GM21786 (cell line): ENCODE measurements around the gene ASB16.

Experiments used
- ATAC-seq: cut with Tn5 transposase; IDR thresholded peaks from one replicate; pipeline ENCODE4 v1.9.1; 2021; ENCODE audit not compliant: unreplicated experiment

Gene ASB16

DNA sequence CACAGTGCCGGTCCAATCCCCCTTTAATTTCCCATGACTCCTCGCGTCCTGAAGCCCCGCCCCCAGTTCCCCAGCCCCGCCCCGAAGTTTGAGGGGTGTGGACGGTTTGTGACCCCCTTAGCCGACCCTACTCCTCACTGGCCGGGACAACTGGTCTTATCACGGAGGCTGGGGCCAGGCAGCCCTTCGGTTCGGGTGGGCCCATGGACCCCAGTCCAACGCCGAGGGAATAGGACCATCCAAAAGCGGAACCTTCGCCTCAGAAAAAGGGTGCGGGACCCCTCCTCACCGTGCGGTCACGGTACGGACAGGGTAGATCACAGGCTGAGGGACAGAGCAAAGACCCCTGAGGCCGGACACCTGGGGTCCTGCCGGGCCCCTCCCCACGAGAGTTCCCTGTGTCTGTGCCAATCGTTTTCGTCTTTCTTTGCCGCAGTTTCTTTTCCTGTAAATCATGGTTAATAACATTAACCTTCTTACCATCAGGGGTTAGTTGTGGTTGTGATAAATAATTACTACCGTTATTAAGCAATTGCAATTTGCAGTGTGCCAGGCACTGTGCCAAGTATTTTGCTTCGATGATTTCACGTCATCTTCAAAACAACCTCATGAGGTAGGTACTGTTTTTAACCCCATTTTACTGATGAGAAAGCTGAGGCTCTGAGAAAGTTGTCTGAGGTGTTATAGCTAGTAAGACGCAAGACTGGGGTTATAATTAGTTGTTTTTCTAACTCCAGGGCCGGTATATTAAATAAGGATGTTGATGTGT is 16.8 kb downstream of the ASB16 start:
- peak; percentile 32 for ATAC-seq

DNA sequence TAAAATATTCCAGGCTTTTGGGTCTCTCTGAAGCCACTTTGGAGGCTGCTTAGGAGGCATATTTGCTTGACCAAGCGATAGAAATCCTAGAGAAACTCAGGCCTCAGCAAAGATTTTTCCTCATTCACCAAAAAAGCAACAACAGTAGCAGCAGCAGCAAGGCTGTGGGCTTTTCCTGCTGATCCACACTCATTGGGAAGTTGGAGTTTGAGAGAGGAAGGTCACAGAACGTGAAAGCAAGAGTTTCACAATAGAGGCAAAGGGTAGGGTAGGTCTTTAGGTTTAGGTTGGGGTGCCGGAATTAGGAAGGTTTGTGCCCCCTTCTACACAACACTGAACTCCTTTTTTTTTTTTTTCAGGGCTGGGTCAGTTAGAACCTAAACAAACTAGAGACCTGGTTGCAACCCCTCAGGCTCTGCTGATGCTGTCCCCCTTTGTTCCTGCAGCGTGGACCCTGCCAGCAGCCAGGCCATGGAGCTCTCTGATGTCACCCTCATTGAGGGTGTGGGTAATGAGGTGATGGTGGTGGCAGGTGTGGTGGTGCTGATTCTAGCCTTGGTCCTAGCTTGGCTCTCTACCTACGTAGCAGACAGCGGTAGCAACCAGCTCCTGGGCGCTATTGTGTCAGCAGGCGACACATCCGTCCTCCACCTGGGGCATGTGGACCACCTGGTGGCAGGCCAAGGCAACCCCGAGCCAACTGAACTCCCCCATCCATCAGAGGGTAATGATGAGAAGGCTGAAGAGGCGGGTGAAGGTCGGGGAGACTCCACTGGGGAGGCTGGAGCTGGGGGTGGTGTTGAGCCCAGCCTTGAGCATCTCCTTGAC is 18.3 kb downstream of the ASB16 start:
- ATAC-seq: no peak

DNA sequence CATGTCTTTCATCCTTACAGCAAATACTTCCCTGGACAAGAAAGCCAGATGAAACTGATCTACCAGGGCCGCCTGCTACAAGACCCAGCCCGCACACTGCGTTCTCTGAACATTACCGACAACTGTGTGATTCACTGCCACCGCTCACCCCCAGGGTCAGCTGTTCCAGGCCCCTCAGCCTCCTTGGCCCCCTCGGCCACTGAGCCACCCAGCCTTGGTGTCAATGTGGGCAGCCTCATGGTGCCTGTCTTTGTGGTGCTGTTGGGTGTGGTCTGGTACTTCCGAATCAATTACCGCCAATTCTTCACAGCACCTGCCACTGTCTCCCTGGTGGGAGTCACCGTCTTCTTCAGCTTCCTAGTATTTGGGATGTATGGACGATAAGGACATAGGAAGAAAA is 20.0 kb downstream of the ASB16 start:
- ATAC-seq: no peak

DNA sequence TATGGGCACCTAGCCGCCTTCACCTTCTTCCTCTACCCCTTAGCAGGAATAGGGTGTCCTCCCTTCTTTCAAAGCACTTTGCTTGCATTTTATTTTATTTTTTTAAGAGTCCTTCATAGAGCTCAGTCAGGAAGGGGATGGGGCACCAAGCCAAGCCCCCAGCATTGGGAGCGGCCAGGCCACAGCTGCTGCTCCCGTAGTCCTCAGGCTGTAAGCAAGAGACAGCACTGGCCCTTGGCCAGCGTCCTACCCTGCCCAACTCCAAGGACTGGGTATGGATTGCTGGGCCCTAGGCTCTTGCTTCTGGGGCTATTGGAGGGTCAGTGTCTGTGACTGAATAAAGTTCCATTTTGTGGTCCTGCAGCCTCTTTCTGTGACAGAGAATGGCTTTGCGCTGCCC is 20.9 kb downstream of the ASB16 start:
- ATAC-seq: no peak

DNA sequence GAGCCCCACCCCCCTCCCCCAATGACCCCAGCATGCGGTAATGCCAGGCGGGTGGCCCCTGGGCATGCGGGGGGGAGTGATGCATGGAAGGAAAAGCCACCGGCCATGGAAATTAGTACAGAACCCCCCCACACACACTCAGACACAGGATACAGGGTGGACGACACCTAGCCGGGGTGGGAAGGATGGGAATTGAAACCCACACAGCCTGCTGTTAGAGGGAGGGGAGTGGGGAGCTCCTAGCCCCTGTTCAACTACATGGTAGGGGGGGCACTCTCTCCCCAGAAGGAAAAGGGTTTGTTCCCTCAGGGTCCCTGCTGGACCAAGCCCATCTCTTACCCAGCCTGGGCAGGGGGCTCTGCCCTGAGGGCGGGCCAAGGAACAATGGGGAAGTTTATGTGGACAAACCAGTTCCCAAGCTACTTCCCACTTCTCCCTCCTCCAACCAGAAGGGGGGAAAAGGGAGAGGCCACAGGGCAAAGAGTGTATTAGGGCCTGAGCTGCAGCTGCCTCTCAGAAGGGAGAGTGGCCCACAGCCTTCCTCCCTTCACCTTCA is 21.5 kb downstream of the ASB16 start:
- no peak for ATAC-seq

DNA sequence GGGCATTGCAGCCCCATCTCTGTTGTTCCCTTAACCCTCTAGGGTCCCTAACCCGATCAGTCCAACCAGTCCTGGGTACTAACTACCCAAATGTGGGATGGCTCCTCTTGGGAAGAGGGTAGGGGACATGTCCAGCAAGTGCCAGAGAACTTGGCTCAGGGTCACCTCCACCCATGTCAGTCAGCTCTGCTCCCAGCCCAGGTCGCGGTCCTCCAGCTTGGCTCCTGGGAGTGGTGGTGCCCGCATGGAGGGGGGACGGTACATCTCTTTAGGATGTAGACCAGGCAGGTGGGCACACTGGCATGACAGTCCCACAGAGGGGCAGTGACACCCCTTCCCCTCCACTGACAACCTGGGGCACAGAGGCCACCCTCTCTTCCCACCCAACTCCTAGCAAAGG is 22.2 kb downstream of the ASB16 start:
- no peak for ATAC-seq

DNA sequence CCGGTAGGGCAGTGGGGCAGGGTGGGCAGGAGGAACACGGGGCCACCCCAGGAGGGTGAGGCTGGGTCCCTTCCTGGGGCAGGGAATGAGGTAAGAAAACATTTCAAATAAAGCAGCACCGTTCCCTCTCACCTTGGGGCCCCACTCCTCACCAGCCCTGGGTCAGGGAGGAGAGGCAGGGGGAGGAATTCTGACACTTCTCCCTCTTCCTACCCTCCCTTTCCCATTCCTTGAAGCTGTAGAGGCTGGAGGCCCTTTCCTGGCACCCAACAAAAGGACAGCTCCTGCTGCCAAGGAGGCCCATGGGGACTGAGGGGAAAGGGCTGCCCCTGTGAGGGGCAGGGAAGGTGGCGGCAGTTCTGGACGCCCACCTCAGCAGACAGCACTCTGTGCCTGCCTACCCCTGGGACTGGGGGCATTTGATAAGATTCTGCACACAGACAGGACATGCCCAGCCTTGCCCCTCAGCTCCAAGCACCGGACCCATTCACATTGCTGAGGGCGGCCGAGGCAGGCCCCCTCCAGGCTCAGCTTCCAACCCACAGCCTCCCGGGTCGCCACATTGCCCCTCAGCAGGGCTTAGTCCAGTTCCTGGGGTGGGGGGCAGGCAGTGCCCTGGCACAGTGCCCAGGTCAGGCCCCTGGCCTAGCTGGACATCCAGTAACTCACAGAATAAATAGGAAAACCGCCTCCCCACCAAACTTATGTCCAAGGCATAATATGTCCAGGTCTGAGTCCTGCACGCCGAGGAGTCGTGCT is 23.0 kb downstream of the ASB16 start:
- ATAC-seq: no peak

DNA sequence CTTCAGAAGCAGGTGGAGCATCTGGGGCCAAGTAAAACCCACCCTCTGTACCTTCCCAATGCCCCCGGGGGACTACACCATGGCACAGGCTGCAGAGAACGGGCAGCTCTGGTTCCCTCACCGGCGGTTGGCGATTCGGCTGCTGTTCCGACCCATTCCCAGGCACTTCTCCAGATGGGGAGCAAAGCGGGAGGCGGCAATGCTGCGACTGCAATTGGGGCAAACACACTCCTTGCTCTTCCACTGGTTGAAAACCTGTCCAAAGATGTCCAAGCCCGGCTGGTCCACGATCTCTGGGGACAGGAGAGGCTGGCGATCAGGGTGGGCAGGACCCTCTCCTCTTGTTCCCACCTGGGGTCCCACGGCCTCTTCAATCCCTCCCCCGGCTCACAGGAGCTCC is 26.6 kb downstream of the ASB16 start:
- ATAC-seq: no peak

DNA sequence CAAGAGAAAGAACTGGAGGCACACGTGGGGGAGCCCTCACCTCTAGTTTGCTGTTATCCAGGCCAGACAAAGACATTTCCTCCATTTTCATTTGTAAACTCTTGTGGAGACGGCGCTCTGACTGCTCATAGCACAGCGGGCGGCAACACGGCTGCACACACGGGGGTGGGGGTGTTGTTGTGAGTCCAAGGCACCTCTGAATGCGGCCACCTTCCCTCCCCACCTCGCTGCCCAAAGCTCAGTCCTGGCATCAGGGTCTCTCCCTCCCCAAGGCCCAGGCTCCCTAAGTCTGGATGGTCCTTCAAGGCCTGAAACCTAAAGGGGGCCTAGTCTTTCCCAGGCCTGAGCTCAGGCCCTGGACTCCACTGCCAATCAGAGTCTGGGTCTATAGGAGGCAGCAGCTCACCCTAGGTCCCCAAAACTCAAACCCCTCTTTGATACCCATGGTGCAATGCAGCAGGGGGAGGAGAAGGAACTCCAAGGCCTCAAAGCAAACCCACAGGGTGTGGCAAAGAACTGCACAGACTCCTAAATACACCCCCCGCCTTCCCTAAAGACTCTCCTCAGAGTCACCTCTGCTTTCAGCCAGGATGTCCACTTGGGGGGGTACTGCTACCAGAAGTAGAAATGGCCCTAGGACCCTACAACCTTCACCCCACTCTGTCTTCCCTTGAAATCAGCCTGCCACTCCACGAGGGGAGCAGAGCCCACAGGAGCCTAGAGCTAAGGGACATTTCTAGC is 27.6 kb downstream of the ASB16 start:
- no peak for ATAC-seq

DNA sequence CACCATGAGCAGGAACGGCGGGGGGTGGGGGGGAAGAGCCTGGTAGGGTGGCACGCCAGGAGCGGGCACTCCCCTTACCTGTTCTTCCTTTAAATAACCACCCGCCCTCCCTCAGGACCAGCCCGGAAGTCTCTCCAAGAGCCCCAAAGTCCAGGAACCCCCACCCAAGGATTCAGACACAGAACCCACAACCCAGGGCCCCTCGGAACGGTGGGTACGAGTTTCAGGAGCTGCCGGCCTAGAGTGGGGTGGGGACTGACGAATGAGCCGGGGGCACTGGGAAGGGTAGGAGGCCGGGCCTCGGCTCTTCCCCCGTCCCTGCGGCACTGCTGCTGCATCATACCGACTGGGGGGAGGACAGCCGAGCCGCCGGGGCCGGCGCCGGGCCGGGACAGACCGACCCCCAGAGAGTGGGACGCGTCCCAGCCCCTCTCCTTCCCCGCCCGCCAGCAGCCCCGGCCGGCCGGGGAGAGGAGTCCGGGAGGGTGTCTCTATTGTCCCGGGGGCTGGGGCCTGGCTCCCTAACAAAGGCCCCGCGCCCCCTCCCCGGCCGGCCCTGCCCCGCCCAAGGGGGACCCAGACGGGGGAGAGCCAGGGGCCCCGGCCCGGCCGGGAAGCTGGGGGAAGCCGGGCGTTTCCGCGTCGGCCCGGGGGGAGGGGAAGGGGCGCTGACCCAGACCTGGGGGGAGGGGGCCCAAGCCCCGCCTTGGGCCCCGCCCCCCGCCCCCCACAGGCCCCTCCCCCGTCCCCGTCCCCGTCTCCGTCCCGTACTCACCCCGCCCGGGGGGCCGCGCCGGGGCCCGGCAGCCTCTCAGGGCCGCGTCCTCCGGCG is 28.4 kb downstream of the ASB16 start:
- ATAC-seq: peak; percentile 7

DNA sequence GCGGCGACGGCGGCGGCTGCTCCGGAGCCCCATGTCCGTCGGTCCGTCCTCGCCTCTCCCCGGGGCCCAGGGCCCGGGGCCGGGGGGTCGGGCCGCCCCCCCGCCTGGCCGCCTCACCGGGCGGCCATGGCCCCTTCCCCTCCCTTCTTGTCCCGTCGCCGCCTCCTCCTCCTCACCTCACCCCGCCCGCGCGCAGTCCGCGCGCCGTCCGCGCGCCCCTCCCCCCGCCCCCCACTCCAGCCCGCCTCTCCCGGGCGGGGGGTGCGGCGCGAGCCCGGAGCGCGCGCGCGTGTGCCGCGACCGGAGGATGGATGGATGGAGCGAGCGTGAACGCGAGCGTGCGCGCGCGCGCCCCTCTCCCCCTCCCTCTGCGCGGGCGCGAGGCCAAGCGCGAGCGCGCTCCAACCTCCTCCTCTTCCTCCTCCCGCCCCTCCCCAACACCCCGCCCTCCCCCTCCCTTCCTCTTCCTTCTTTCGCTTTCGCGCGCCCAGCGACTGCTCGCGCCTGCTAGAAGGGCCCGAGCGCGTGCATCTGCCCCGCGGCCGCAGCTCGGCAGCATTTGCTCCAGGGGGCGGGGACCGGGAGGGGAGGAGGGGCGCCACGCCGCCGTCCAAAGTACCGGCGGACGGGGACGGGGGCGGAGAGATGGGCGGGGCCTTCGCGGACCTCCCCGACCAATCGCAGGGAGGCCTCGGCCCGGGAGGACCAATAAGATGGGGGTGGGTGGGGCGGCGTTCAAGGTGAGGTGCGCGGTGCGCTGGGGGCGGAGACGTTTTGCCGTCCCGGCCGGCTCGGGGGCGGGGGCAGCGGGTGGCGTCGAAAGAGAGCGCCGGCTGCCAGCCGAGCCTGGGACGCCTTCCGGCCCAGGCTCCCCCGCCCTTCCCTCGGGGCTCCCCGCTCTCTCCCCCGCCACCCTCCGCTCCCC is 29.3 kb downstream of the ASB16 start, which contains the start of gene ATXN7L3:
Gene ATXN7L3 (minus strand): TSS at position 332 of the 925 bp plus-strand sequence. CDS start 1,814 bp downstream, outside the sequence.
- ATAC-seq: peak; percentile 52

DNA sequence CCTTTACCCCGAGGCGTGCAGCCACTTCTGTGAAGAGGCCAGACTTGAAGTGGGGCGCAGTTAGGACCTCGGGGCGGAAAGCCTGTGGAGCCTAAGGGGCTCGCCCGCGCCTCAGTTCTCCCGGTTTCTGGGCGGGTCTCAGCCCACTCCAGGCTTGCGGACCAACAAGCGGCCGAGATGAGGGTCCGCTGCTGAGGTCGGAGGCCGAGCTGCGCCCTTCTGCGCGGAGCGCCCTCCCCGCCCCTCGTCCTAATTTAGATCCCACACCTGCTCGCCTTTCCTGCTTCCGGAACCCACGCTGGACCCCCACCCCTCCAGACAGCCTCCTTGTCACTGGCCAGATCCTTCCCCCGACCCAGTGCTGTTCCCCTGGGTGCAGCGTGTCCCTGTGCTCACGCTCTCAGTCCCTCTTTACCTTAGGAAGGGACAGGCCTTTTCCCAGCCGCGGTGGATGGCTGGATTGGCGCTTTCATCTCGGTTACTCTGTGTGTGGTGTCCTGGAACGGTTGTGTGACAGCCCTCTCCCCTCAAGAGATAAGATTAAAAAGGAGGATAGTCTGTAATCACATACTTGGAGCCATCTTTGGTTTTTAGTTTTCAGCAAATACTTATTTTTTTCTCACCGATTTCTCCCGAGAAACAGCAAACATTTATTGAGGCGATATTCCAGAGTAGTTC is 30.1 kb downstream of the ASB16 start:
- ATAC-seq: no peak

DNA sequence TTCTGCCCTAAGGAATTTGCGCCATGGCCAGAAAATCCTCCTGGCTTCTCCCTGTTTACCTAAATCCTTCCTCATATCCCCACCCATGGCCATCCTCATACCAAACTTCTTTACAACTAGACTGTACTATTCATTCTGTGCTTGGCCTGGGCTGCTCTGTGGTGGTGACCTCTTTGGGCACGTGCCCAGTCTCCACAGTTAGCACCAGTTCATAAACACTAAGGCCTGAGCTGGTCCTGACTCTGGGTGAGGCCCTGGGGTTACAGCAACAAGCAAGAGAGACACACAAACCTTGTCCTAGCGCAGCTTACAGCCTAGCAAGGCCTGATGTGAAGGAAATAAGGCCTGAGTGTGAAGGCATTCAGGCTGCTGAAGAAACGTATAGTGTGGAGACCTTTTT is 32.3 kb downstream of the ASB16 start:
- no peak for ATAC-seq

DNA sequence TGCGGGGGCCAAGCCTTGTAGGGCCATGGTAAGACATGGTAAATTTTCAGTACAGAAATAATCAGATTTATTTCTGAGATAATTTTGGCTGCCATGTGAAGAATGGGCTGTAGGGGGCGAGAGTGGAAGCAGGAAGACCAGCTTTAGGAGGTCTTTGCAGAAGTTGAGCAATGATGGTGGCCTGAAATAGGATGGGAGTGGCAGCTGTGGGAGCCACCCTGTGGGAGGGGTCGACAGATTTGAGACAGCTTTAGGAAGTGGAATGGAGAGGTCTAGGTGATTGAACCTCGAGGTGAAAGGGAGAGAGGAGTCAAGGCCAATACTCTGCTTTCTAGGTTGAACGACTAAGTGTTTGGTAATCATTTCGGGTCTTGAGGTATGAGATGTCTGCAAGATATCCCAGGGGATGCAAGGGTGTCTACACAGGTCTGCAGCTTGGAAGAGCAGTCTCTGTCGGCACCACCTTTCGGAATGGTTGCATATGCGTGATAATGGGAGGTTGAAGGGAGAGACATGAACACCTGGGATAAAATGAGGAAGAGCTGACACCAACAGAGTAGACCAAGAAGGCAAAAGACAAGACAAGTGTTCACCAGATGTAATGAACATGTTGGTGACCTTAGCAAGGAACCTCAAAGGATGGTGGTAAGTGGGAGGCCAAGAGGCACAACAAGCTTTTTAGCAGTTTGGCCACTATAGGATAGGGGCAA is 33.4 kb downstream of the ASB16 start:
- ATAC-seq: no peak

DNA sequence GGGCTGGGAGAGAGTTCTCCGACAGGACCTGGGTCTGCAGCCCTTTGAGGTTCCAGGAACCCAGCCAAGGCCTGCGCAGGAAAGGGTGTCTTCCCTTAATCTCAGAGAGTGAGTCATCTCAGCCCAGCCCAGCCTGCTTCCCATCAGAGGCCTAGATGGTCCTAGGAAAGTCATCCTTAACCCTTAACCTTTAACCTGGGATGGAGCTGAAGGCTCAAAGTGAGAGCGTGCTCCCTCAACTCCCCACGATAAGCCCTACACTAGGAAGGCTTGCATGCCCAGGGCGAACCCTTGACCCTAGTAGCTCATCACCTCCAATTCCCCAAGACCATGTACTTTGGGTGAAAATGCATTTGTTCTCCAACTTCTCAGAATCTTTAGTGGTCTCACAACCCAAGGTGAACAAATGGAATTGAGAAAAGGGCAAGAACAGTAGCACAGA is 34.0 kb downstream of the ASB16 start:
- ATAC-seq: no peak

DNA sequence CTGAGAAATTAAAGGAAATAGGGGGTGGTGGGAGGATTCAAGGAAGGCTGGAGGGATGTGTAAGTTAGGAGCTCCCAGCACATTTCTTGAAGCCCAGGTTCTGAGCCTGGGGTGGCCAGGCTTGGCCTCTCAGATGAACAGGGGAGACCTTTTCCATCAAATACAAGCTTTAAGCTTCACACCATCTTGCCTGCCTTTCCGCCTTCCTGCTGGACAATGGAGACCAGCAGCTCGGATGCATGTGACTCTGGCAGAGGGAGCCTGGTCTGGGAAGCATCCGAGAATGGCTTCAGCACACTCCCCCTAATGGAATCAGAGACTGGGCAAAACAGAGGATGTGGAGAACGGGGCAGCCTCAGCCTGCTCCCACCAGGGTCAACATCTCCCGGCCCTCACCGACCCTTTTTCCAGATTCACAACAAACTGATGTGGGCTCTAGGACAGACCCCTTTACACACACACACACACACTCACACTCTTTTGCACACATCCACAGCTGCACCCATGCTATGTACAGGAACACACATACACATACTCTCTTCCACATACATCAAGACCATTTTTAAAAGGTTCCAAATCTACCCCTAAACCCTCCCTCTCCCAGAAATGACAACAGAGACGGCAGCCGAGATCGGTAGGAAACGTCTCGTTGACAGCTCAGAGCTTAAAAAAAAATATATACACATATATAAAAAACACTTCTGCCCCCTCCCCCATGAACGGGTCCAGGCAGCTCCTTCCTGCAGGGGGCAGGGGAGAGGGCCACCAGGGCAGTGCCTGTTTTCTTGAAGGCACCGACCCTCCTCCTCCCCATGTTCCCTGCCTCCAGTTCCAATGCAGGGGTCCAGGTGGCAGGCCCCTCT is 35.7 kb downstream of the ASB16 start:
- ATAC-seq: no peak

DNA sequence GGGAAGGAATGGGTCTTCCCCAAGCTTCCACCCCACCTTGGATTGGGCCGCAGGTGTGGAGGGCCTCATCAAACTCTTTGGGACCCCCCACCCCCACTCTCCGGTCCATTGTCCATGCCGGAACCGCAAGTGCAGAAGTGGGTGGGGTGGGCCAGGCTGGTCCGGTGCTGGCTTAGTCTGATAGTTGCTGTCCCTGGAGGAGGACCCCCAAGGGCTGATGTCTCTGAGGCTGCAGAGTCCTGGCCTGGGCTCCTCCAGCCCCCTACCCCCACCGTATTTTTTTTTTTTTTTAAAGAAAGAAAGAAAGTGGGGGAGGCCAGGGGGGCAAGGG is 36.3 kb downstream of the ASB16 start:
- ATAC-seq: no peak
